GM12878 (cell line): ENCODE data around the gene CLIP2. TPM values are rescaled to one million over a fixed set of nuclear protein-coding genes. Genes with fewer than 3 reads are reported as not detected.

Experiments used
- ATAC-seq: fragments of 200-7000 bp; cut with Tn5 transposase; 3 replicates; pipeline ENCODE4 v1.9.1; 2020; ENCODE audit warnings: mild to moderate bottlenecking, moderate library complexity
- BruUV-seq: library from RNA; stranded (reverse); fragments of 400-500 nt; replicated peaks from 2 replicates; lab custom pipeline; 2021; lab: Mats Ljungman, UMichigan
- CTCF ChIA-PET: fragments of 300-600 bp; sonication (Branson Sonifier 250); formaldehyde crosslinking; extraction: SDS; loops from one replicate; lab custom pipeline; 2021; ENCODE audit warnings: inconsistent platforms; lab: Yijun Ruan, JAX
- POLR2A ChIA-PET: fragments of 350-600 bp; formaldehyde crosslinking; extraction: SDS; loops from one replicate; lab custom pipeline; 2021; ENCODE audit warnings: inconsistent platforms; lab: Charles Lee
- RAD21 ChIA-PET: fragments of 300-600 bp; sonication (Branson Sonifier 250); formaldehyde crosslinking; loops from one replicate; lab custom pipeline; 2023; ENCODE audit warnings: antibody characterized with exemption; ENCODE audit not compliant: unreplicated experiment; lab: Charles Lee
- SMC1A ChIA-PET: fragments of 300-600 bp; sonication (Branson Sonifier 250); formaldehyde crosslinking; loops from one replicate; lab custom pipeline; 2023; ENCODE audit not compliant: unreplicated experiment, uncharacterized antibody; lab: Charles Lee
- DNase-seq: peaks from one replicate; pipeline ENCODE4 v3.0.0-alpha.2; 2011; ENCODE audit warnings: low read depth, low spot score
- FAIRE-seq: peaks from 3 replicates; lab custom pipeline; 2011; peaks lifted over from hg19 to GRCh38; lab: Jason Lieb, UNC
- H2AFZ ChIP-seq: 2 replicates; pipeline ENCODE4 v1.6.0; 2011; ENCODE audit warnings: low read depth, low read length, control low read depth; ENCODE audit not compliant: control insufficient read depth
- H3K27ac ChIP-seq: 2 replicates; pipeline ENCODE4 v1.5.1; 2011; ENCODE audit warnings: control low read depth; ENCODE audit not compliant: control insufficient read depth, insufficient read depth
- H3K27me3 ChIP-seq, 2 experiments: replicated peaks in 1 of 2; 2 replicates each; pipeline versions ENCODE4 v1.6.0 to v1.6.1; 2011; ENCODE audit warnings: low read length in 1 of 2; ENCODE audit not compliant: control insufficient read depth in 2 of 2, insufficient read depth in 2 of 2
- H3K36me3 ChIP-seq, 2 experiments: 2 replicates each; pipeline ENCODE4 v1.5.1; 2011; ENCODE audit warnings: low read length in 1 of 2; ENCODE audit not compliant: control insufficient read depth in 2 of 2, insufficient read depth in 2 of 2
- H3K4me1 ChIP-seq: 2 replicates; pipeline ENCODE4 v1.6.1; 2011; ENCODE audit warnings: mild to moderate bottlenecking, low read length, moderate library complexity, mixed read lengths; ENCODE audit not compliant: control insufficient read depth, insufficient read depth
- H3K4me2 ChIP-seq: 2 replicates; pipeline ENCODE4 v1.6.0; 2011; ENCODE audit warnings: control low read depth; ENCODE audit not compliant: control insufficient read depth, insufficient read depth
- H3K4me3 ChIP-seq: fragments of 200-600 bp; sonication (generic); 2 replicates; pipeline ENCODE4 v1.5.1; 2016
- H3K79me2 ChIP-seq: 2 replicates; pipeline ENCODE4 v1.6.0; 2011; ENCODE audit warnings: low read length; ENCODE audit not compliant: control insufficient read depth, insufficient read depth
- H3K9ac ChIP-seq: 2 replicates; pipeline ENCODE4 v1.8.0; 2011; ENCODE audit warnings: low read length, control low read depth, mixed read lengths; ENCODE audit not compliant: control insufficient read depth, insufficient read depth
- H3K9me3 ChIP-seq: replicated peaks from 3 replicates; pipeline ENCODE4 v1.5.1; 2011; ENCODE audit warnings: mild to moderate bottlenecking, low read length; ENCODE audit not compliant: control insufficient read depth, insufficient read depth
- H4K20me1 ChIP-seq: 2 replicates; pipeline ENCODE4 v1.6.0; 2011; ENCODE audit not compliant: control insufficient read depth, insufficient read depth
- BCL3 ChIP-seq: IDR thresholded peaks from 2 replicates; pipeline ENCODE4 v1.6.1; 2011; ENCODE audit warnings: borderline replicate concordance, low read depth, mild to moderate bottlenecking, moderate library complexity, low read length; ENCODE audit not compliant: insufficient read depth, poor library complexity, severe bottlenecking
- CEBPZ ChIP-seq: fragments of 150-350 bp; IDR thresholded peaks from 2 replicates; pipeline ENCODE4 v1.6.1; 2016; ENCODE audit warnings: low read depth, low read length
- ESRRA ChIP-seq: IDR thresholded peaks from 2 replicates; pipeline ENCODE4 v1.6.1; 2012; ENCODE audit warnings: mild to moderate bottlenecking, low read length, improper control_type of control experiment
- GATAD2B ChIP-seq: fragments of 450-650 bp; conservative IDR thresholded peaks from 2 replicates; pipeline ENCODE4 v1.6.1; 2017; ENCODE audit warnings: low read depth, mild to moderate bottlenecking, moderate library complexity
- NFIC ChIP-seq: IDR thresholded peaks from 2 replicates; pipeline ENCODE4 v1.6.1; 2012; ENCODE audit warnings: low read depth, mild to moderate bottlenecking, inconsistent platforms, low read length, moderate library complexity
- NR2C2 ChIP-seq: IDR thresholded peaks from 2 replicates; pipeline ENCODE4 v1.6.1; 2011; ENCODE audit warnings: borderline replicate concordance, low read depth; ENCODE audit not compliant: control insufficient read depth, insufficient read length
- PKNOX1 ChIP-seq: fragments of 450-650 bp; IDR thresholded peaks from 2 replicates; pipeline ENCODE4 v1.6.1; 2016; ENCODE audit warnings: mild to moderate bottlenecking
- REST ChIP-seq: IDR thresholded peaks from 2 replicates; pipeline ENCODE4 v1.6.1; 2012; ENCODE audit warnings: mild to moderate bottlenecking, low read depth, low read length
- RUNX3 ChIP-seq: IDR thresholded peaks from 2 replicates; pipeline ENCODE4 v1.6.1; 2012; ENCODE audit warnings: low read length, inconsistent platforms
- ZNF384 ChIP-seq: IDR thresholded peaks from 2 replicates; pipeline ENCODE4 v1.6.1; 2012; ENCODE audit warnings: low read depth, mild to moderate bottlenecking, low read length, improper control_type of control experiment, borderline replicate concordance
- WGBS: methylation state at CpG from one replicate; pipeline ENCODE4 v1.1.6; 2016; ENCODE audit warnings: low lambda C conversion rate; ENCODE audit not compliant: insufficient replicate concordance, insufficient coverage; ENCODE audit errors: missing lambda C conversion rate; 5-methylcytosine and 5-hydroxymethylcytosine counted together
- in situ Hi-C: fragments of 300-500 bp; cut with MboI; formaldehyde crosslinking; loops from 9 replicates; pipeline ENCODE4 v1.14.3; 2018; ENCODE audit warnings: mixed read lengths
- intact Hi-C: fragments of 100-400 bp; cut with micrococcal nuclease; formaldehyde crosslinking; loops from one replicate; pipeline ENCODE4 v1.14.2; 2022; ENCODE audit not compliant: unreplicated experiment
- polyA plus RNA-seq, 11 experiments: library from polyadenylated mRNA; depleted of rRNA in 4 of 11; unstranded in 6 of 11; stranded (reverse) in 5 of 11; fragments of >200 nt; fragmentation: Nextera tagmentation in 4 of 11; fragmentation: Illumina TruSeq in 1 of 11; extraction: Ambion mirVana in 4 of 11; extraction: Trizol in 1 of 11; gene quantifications; 1 replicate in 1 of 11; 2 replicates in 10 of 11; pipeline versions ENCODE4 v1.2.1 to v1.2.3, GENCODE V29; 2011 to 2016; ENCODE audit warnings: inconsistent platforms in 2 of 11, missing spikeins in 2 of 11, low read depth in 1 of 11
- total RNA-seq, 4 experiments: library from RNA; depleted of rRNA in 3 of 4; stranded (reverse); fragments of >200 nt in 3 of 4; fragmentation: Illumina TruSeq in 1 of 4; extraction: Trizol in 1 of 4; gene quantifications; 2 replicates each; pipeline versions ENCODE4 v1.2.1 to v1.2.3, GENCODE V29; 2013 to 2021

Gene CLIP2
- total and polyA plus RNA-seq, 10 of the 15 experiments (the other 5 are each of a cell fraction or from before 2014, with no cell fraction given): 0.26 to 56.3 (median 21.0) TPM

- in situ Hi-C loops: no loop called here
- FAIRE-seq: no peak
These were observed 165.7 kb downstream of the CLIP2 start for GRCh38 chr7:74454925-74455288.

More at GRCh38 chr7:74454925-74455288, 165.7 kb downstream of the CLIP2 start:
- H3K27me3 ChIP-seq: no peaks in the 10 kb centered on the region
- H3K9ac ChIP-seq: no peak overlapping the region
- ChIA-PET CTCF (no interaction called here), RAD21 (no interaction called here), POLR2A (interaction anchor here (0.6 kb wide), 1 partner anchor 28 kb away, joined by 3 read pairs; no protein-coding TSS in a partner anchor), SMC1A (no interaction called here)
- 79% methylated on average over 11 of the region's 11 CpGs for WGBS
- intact Hi-C loops: loop anchor here (10.0 kb wide), 1 partner anchor 210 kb away; no protein-coding TSS in a partner anchor
- no peaks in the 10 kb centered on the region; the same call in 2 of the 3 replicates for H3K9me3 ChIP-seq
- ATAC-seq: no peak
- no peak overlapping the region for H3K4me2 ChIP-seq
- H3K27ac ChIP-seq: no peak overlapping the region
- no peaks in the 10 kb centered on the region for H4K20me1 ChIP-seq
- H3K4me3 ChIP-seq: no peak overlapping the region
- no peaks in the 10 kb centered on the region for H3K36me3 ChIP-seq
- no TSS peak for BruUV-seq
- TF ChIP-seq BCL3: no peak
- no peak for TF ChIP-seq RUNX3
- TF ChIP-seq ZNF384: no peak
- TF ChIP-seq NFIC: no peak
- no peak for TF ChIP-seq PKNOX1
- no peak for TF ChIP-seq GATAD2B
- no peak for TF ChIP-seq ESRRA
- no peak for TF ChIP-seq NR2C2
- TF ChIP-seq CEBPZ: no peak
- TF ChIP-seq REST: no peak
- peaks cover 5% of the 10 kb centered on the region for H3K4me1 ChIP-seq
- no peak for DNase-seq
- H3K79me2 ChIP-seq: no peaks in the 10 kb centered on the region
- no peak overlapping the region for H2AFZ ChIP-seq
